Pancreas (tissue), 10 donors: Measurements from ENCODE around the gene CDYL2. TPM values are rescaled to one million over a fixed set of nuclear protein-coding genes. Genes with fewer than 3 reads are reported as not detected.

Experiments
- ATAC-seq, 4 donors: fragments of 200-7000 bp; cut with Tn5 transposase; one replicate each; pipeline versions ENCODE4 v1.8.0 to v1.9.1; 2020; ENCODE audit warnings: mild to moderate bottlenecking in 4 of 4, moderate library complexity in 4 of 4
- DNase-seq, 6 donors: peaks; one replicate each; pipeline ENCODE4 v3.0.0-alpha.2; 2020
- FAIRE-seq: peaks from 2 replicates; lab custom pipeline; 2012; peaks lifted over from hg19 to GRCh38; lab: Jason Lieb, UNC
- H3K27ac ChIP-seq, 4 donors: fragments of 200-600 bp; sonication (generic); 1 replicate in 3 of 4; 2 replicates in 1 of 4; pipeline versions ENCODE4 v1.5.0 to v1.8.0; 2020
- H3K27me3 ChIP-seq, 4 donors: fragments of 200-600 bp; one replicate each; pipeline ENCODE4 v1.8.0; 2021
- H3K36me3 ChIP-seq, 3 donors: fragments of 200-600 bp; sonication (generic) in 1 of 3; one replicate each; pipeline versions ENCODE4 v1.5.0 to v1.8.0; 2020 to 2021
- H3K4me1 ChIP-seq, 3 donors: fragments of 200-600 bp; one replicate each; pipeline ENCODE4 v1.8.0; 2021
- H3K4me3 ChIP-seq, 4 donors: fragments of 200-600 bp; sonication (generic) in 2 of 4; one replicate each; pipeline versions ENCODE4 v1.5.0 to v1.8.0; 2020 to 2021
- H3K9me3 ChIP-seq, 4 donors: fragments of 200-600 bp; one replicate each; pipeline ENCODE4 v1.8.0; 2021
- WGBS, 2 donors: extraction: QIAGEN DNeasy Blood & Tissue Kit; methylation state at CpG; one replicate each; pipeline ENCODE4 v1.1.7; 2013; 5-methylcytosine and 5-hydroxymethylcytosine counted together
- intact Hi-C, 3 donors: fragments of 100-400 bp; cut with DNase I; formaldehyde crosslinking; loops; one replicate each; pipeline versions ENCODE4 v1.11.1 to v1.14.2; 2022
- polyA plus RNA-seq, 2 donors: library from polyadenylated mRNA; stranded (reverse); fragments of 200-250 nt; gene quantifications; one replicate each; pipeline ENCODE4 v1.2.3, GENCODE V29; 2013
- total RNA-seq, 6 donors: library from RNA; stranded (reverse); fragmentation: NEBNext Ultra II Directional in 4 of 6; extraction: Animal tissue kit (Norgen Biotek cat#: 25700) in 4 of 6; gene quantifications; one replicate each; pipeline versions ENCODE4 v1.2.1 to v1.2.4, GENCODE V29; 2021 to 2023
- TF ChIP-seq, protein P1 (sequence below), 4 donors: fragments of 200-600 bp; sonication (generic) in 3 of 4; IDR thresholded peaks; one replicate each; pipeline versions ENCODE4 v1.5.0 to v1.8.0; 2021; ENCODE audit warnings: antibody characterized with exemption in 4 of 4
- donor health status: healthy with polysubstance abuse.
- donor health status: DM: no; HTN: no; CAD: no; lungs with moderate emphysema.
- donor health status: DM: no; HTN: no; CAD: no.
- donor health status: control.
- donor health status: control.
- donor health status: Bipolar disorder and iron deficiency.
- donor health status: DM: yes; HTN: yes; CAD: no.
- donor health status: DM: no; HTN: no; CAD: no.
- donor health status: DM: no; HTN: no; CAD: no.
- donor health status: DM: yes; HTN: yes; CAD: no.

CDYL2 gene
- total and polyA plus RNA-seq, 8 donors = 0.61 to 7.1 (median 3.1) TPM

GRCh38 chr16:80812593-80812992 is 8.2 kb upstream of the CDYL2 start:
- TF ChIP-seq, protein P1, sequence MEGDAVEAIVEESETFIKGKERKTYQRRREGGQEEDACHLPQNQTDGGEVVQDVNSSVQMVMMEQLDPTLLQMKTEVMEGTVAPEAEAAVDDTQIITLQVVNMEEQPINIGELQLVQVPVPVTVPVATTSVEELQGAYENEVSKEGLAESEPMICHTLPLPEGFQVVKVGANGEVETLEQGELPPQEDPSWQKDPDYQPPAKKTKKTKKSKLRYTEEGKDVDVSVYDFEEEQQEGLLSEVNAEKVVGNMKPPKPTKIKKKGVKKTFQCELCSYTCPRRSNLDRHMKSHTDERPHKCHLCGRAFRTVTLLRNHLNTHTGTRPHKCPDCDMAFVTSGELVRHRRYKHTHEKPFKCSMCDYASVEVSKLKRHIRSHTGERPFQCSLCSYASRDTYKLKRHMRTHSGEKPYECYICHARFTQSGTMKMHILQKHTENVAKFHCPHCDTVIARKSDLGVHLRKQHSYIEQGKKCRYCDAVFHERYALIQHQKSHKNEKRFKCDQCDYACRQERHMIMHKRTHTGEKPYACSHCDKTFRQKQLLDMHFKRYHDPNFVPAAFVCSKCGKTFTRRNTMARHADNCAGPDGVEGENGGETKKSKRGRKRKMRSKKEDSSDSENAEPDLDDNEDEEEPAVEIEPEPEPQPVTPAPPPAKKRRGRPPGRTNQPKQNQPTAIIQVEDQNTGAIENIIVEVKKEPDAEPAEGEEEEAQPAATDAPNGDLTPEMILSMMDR (IDR thresholded peaks at IDR 0.05) = no peak
- Histone ChIP-seq H3K36me3 (no peaks in the 10 kb centered on the region), H3K4me1 (no peaks in the 10 kb centered on the region), H3K27me3 (no peaks in the 10 kb centered on the region), H3K9me3 (no peaks in the 10 kb centered on the region), H3K4me3 (no peak overlapping the region), H3K27ac (no peak overlapping the region)
- no peak for ATAC-seq
- intact Hi-C loops = no loop called here
- no peak for FAIRE-seq
- no peak for DNase-seq

DNA sequence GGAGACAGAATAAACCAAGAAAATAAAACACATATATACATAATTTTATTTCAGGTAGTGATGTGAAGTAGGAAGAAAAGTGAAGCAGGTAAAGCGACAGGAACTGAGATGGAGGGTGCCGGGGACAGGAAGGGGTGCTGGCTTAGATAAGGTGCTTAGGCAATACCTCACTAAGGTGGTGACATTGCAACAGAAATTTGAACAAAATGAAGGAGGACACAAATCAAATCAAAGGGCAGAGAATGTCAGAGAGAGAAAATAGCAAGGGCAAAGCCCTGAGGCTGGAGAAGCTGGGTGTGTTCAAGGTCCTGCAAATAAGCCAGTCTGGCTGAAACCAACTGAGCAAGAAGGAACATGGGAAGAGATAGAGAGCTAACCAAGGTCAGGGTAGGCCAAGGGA is 5.0 kb upstream of the CDYL2 start:
- 86 to 90% methylated on average over 2 of the region's 2 CpGs for WGBS, 2 donors
- no peak for FAIRE-seq

DNA sequence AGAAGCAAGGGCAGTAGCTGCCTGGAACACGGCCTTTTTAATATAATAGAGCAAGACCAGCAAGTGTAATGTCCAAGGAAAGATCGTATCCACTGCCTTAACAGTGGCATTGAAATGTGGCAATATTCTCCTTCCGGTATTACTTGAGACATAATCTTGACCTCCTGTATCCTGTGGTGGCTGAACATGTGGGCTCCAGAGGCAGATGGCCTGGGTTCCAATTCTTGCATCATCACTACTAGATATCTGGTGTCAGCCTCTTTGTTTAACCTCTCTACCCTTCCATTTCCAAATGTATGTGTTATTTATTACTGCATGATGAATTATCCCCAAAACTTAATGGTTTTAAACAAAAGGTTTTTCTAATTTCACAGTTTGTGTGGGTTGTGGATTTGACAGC is 3.5 kb upstream of the CDYL2 start:
- Histone ChIP-seq H3K4me1 (no peaks in the 10 kb centered on the region), H3K27ac (no peak overlapping the region), H3K9me3 (no peaks in the 10 kb centered on the region), H3K4me3 (no peak overlapping the region), H3K27me3 (no peaks in the 10 kb centered on the region), H3K36me3 (no peaks in the 10 kb centered on the region)
- DNase-seq (no peak), FAIRE-seq (no peak), ATAC-seq (no peak)
- TF ChIP-seq, protein P1 (IDR thresholded peaks at IDR 0.05) = no peak
- 89 to 94% methylated on average over 3 of the region's 3 CpGs for WGBS, 2 donors
- intact Hi-C loops = no loop called here

More for the DNA sequence above, 5.0 kb upstream of the CDYL2 start:
- no peak for ATAC-seq
- Histone ChIP-seq H3K36me3 (no peaks in the 10 kb centered on the region), H3K4me3 (no peak overlapping the region), H3K4me1 (no peaks in the 10 kb centered on the region), H3K27ac (no peak overlapping the region), H3K9me3 (no peaks in the 10 kb centered on the region), H3K27me3 (no peaks in the 10 kb centered on the region)
- DNase-seq = no peak
- TF ChIP-seq, protein P1 (IDR thresholded peaks at IDR 0.05) = no peak
- intact Hi-C loops = no loop called here

DNA sequence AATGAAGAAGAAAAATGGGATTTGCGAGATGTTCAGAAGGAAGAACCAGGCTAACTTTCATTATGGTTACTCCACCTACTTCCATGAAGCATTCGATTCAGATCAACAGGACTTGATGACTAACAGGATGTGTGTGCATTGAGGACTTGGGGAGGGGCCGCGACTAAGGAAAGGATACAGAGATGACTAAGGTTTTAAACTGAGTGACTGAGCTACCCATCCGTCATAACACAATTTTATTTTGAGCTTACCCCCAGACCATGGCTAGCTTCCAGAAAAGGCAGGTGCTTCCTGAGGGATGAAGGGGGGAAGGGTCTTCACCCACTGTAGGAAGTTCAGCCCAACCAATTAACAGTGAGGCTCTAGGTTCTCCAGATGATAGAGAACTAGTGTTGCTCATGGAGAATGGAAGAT is 2.5 kb upstream of the CDYL2 start:
- H3K9me3 ChIP-seq = no peaks in the 10 kb centered on the region
- no peaks in the 10 kb centered on the region for H3K36me3 ChIP-seq
- H3K4me3 ChIP-seq = no peak overlapping the region
- ATAC-seq = no peak
- H3K27me3 ChIP-seq = no peaks in the 10 kb centered on the region
- FAIRE-seq = no peak
- no peak overlapping the region for H3K27ac ChIP-seq
- TF ChIP-seq, protein P1 (IDR thresholded peaks at IDR 0.05) = no peak
- intact Hi-C loops = no loop called here
- WGBS, 2 donors = 76 to 83% methylated on average over 5 of the region's 5 CpGs
- no peak for DNase-seq
- no peaks in the 10 kb centered on the region for H3K4me1 ChIP-seq

DNA sequence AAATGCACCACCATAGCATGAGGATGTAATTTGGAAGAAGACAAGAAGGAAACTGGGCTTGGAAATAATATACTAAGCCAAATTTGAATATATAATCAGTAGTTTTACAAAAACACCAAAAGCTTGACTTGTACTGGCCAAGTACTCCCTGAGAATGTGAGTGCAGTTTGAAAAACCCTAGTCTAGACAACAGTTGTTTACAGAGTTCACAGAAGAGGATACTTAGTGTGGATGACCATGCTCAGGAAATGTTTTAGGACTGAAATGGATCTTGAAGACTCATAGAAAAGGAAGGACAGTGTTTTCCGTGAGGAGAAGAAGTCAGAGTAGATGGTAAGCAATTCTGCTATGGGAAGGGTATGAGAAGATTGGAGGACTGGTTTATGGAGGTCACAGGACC is 1.9 kb upstream of the CDYL2 start:
- Histone ChIP-seq H3K4me1 (no peaks in the 10 kb centered on the region), H3K4me3 (no peak overlapping the region), H3K36me3 (no peaks in the 10 kb centered on the region), H3K27ac (no peak overlapping the region), H3K27me3 (no peaks in the 10 kb centered on the region), H3K9me3 (no peaks in the 10 kb centered on the region)
- no peak for DNase-seq
- TF ChIP-seq, protein P1 (IDR thresholded peaks at IDR 0.05) = no peak
- WGBS, 2 donors = 80 to 82% methylated on average over 1 of the region's 1 CpG
- intact Hi-C loops = no loop called here
- no peak for ATAC-seq
- FAIRE-seq = no peak
